Measurements from ENCODE around the gene CCNB3. TPM values are rescaled to one million over a fixed set of nuclear protein-coding genes. Genes with fewer than 3 reads are reported as not detected.

Gene CCNB3
- polyA plus RNA-seq, 1 donor = 1.6 TPM

DNA sequence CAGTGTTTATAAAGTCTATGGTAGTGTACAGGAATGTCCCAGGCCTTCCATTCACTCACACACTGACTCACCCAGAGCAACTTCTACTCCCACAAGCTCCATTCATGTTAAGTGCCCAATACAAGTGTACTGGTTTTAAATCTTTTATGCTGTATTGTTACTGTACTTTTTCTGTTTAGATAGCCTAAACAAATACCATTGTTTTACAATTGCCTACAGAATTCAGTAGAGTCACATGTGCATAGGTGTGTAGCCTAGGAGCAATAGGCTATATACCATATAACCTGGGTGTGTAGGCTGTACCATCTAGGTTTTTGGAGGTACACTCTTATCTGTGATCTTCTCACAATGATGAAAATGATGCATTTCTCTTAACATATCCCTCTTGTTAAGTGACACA is 139.4 kb downstream of the CCNB3 start:
- DNase-seq = no peak

DNA sequence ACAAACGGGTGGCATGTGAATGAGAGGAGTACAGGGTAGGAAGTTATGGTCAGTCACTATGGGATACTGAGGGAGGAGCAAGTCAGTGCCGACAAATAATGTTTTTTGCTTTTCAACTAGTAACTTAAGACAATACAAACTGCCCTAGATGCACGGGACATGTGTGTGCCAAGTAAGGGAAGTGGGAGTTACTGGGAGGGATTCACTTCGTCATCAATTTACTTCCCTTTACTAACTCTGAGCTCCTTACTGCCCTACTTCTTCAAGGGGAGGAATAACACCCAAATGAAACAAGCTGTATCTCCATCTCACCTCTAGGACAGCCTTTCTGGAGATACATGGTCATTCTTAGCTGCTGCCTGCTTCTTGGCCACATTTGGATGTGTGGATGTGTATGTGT is 168.4 kb downstream of the CCNB3 start:
- DNase-seq = no peak

DNA sequence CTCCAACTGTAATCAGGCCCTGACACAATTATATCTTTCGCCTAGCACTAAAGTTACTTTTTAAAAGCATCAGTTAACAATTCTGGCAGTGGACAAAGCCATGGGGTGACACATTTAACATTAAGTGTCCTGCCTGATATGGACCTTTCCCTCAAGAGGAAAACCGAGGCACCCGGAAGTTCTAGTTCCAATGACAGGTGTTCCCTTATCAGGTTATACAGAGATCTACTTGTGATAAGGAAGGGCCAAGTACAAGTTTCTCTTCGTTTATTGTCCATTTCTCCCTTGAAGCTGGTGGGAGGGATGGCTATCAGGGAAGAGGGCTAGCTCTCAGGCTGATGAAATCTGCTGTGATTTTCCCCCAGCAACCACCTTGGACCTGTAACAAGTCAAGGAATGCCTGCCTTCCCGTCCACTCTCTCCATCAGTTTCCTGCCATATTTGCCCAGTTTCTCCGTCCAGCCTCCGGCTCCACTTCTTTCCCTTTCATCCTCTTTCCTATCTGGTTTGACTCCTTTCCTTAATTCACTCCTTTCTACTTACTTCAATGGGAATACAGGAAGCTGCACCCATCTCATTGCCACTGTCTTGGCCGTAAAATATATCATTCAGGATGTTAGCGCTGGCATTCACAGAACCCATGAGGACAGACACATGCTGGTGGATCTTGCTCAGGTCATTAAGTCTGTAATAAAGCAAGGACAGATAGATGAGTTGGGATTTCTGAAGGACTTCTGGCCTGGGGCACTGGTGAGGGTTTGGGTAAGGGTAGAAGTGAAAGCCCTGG is 171.1 kb downstream of the CCNB3 start:
- no peak for DNase-seq

DNA sequence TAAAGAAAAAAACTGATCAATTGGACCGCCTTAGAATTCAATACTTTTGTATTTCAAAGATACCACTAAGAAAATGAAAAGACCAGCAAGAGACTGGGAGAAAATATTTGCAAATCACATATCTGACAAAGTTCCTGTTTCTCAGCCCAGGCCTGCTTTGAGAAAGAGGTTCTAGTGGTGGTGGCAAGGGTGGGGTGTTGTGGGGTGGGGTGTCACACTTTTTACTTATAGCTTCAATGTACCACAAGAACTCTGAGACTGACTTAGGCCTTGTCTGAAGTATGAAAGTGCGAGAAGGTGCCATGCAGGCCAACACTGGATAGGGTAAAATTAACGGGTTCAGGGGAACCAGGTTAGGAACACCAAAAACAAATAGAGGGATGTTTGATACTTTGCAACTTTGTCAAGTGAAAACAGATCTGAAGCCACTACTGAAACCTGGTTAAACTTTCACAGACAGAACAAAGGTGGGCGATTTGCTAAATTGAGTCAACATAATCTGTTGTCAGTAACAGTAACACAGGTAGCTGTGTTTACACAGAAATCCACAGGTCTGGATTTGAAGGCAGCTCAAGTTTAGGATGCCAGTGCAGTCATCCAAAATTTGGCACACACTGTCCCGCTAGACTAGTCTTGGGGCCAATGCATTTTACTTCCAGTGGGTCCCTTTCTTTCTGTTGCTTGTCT is 177.3 kb downstream of the CCNB3 start:
- no peak for DNase-seq

GRCh38 chrX:50386520-50386919 is 182.0 kb downstream of the CCNB3 start:
- no peak for DNase-seq

DNA sequence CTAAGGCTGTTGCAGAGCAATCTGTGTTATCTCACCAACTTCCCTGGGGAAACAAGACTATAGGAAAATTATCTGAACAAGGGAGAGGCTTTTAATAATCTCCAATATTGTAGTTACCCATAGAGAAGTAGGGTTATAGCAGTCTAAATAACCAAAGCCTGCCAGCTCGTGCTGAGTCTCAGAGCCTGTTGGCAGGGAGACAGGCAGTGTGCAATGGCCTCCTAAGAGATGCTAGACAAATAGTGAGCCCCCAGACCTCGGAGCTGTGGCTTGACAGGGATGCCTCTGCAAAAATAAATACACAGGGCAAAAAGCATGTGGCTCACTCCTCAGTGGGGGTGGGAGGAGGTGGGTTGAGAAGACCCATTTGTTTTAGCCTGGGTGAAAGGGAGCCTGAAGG is 189.3 kb downstream of the CCNB3 start:
- no peak for DNase-seq

Other genes with a start within 250 kb of the CCNB3 start
- gene AKAP4, start 3.8 kb upstream of the CCNB3 start, polyA plus RNA-seq (ENCODE audit: insufficient read length) = 0.07 TPM

All from left kidney (tissue), 2 donors.